Gastrocnemius medialis (tissue), 4 donors: ENCODE results near the gene C9orf40. TPM values are rescaled to one million over a fixed set of nuclear protein-coding genes. Genes with fewer than 3 reads are reported as not detected.

Source experiments
- ATAC-seq, 2 donors: fragments of 150-250 bp; one replicate each; pipeline ENCODE4 v1.9.1; 2016
- DNase-seq, 2 donors: peaks; one replicate each; pipeline ENCODE4 v3.0.0-alpha.2; 2019
- H3K27ac ChIP-seq, 4 donors: fragments of 200-600 bp; sonication (generic); 1 replicate in 1 of 4; 2 replicates in 3 of 4; pipeline ENCODE4 v1.5.1; 2016 to 2018; ENCODE audit warnings: mild to moderate bottlenecking in 2 of 4, moderate library complexity in 1 of 4
- H3K27me3 ChIP-seq, 3 donors: fragments of 200-600 bp; sonication (generic) in 2 of 3; 1 replicate in 1 of 3; 2 replicates in 2 of 3; pipeline versions ENCODE4 v1.5.1 to v1.6.0; 2016 to 2019; ENCODE audit warnings: mild to moderate bottlenecking in 1 of 3, moderate library complexity in 1 of 3
- H3K36me3 ChIP-seq, 2 donors: fragments of 200-600 bp; sonication (generic) in 1 of 2; one replicate each; pipeline ENCODE4 v1.5.1; 2017 to 2018
- H3K4me1 ChIP-seq, 2 donors: fragments of 200-600 bp; sonication (generic) in 1 of 2; one replicate each; pipeline ENCODE4 v1.5.1; 2016 to 2017; ENCODE audit warnings: mild to moderate bottlenecking in 2 of 2
- H3K4me3 ChIP-seq, 4 donors: fragments of 200-600 bp; sonication (generic) in 3 of 4; 1 replicate in 1 of 4; 2 replicates in 3 of 4; pipeline ENCODE4 v1.5.1; 2016 to 2019; ENCODE audit warnings: mild to moderate bottlenecking in 2 of 4
- H3K9me3 ChIP-seq, 3 donors: fragments of 200-600 bp; sonication (generic) in 2 of 3; 1 replicate in 1 of 3; 2 replicates in 2 of 3; pipeline ENCODE4 v1.5.1; 2016 to 2019
- CTCF ChIP-seq, 5 experiments: fragments of 450-650 bp in 3 of 5; fragments of 200-600 bp in 2 of 5; sonication (generic) in 2 of 5; IDR thresholded peaks in 4 of 5; conservative IDR thresholded peaks in 1 of 5; 1 replicate in 4 of 5; 2 replicates in 1 of 5; pipeline ENCODE4 v1.5.1; 2016 to 2019; ENCODE audit warnings: antibody characterized with exemption in 5 of 5, mild to moderate bottlenecking in 3 of 5, moderate library complexity in 3 of 5
- POLR2A ChIP-seq, 2 donors: fragments of 450-650 bp; IDR thresholded peaks; one replicate each; pipeline ENCODE4 v1.6.1; 2017; ENCODE audit warnings: antibody characterized with exemption in 2 of 2, mild to moderate bottlenecking in 2 of 2, moderate library complexity in 2 of 2
- in situ Hi-C, 4 donors: fragments of 200-750 bp; cut with MboI; loops; one replicate each; pipeline versions ENCODE4 v1.15.0 to v1.8.0; 2017; ENCODE audit warnings: low sequenced_read_pairs in 4 of 4
- intact Hi-C: fragments of 100-400 bp; cut with DNase I; formaldehyde crosslinking; loops from one replicate; pipeline ENCODE4 v1.15.1; 2023; ENCODE audit warnings: low total_unique reads
- total RNA-seq, 4 donors: library from RNA; depleted of rRNA; stranded (reverse); fragments of >200 nt; gene quantifications; one replicate each; pipeline versions ENCODE4 v1.1.0 to v1.2.3, GENCODE V29; 2016

C9orf40 gene
- total RNA-seq, 4 donors from 2014 or later, result 1.2 to 4.2 (median 2.6) TPM

GRCh38 chr9:74921737-74922136 is 31.0 kb downstream of the C9orf40 start:
- ATAC-seq (no peak), DNase-seq (no peak)
- Histone ChIP-seq H3K36me3 (no peaks in the 10 kb centered on the region), H3K9me3 (no peaks in the 10 kb centered on the region), H3K4me3 (no peak overlapping the region), H3K27me3 (no peaks in the 10 kb centered on the region), H3K4me1 (no peaks in the 10 kb centered on the region), H3K27ac (no peak overlapping the region)
- TF ChIP-seq CTCF (IDR thresholded peaks at IDR 0.05 in 4 of 5, conservative IDR thresholded peaks at IDR 0.05 in 1 of 5), result no peak
- TF ChIP-seq POLR2A (IDR thresholded peaks at IDR 0.05), result no peak
- in situ Hi-C loops, result no loop called here
- intact Hi-C loops, result no loop called here

GRCh38 chr9:74920944-74921626 is 31.6 kb downstream of the C9orf40 start:
- ATAC-seq, result no peak
- H3K4me1 ChIP-seq, result no peaks in the 10 kb centered on the region
- no peaks in the 10 kb centered on the region for H3K27me3 ChIP-seq
- intact Hi-C loops, result no loop called here
- no peak for TF ChIP-seq CTCF (IDR thresholded peaks at IDR 0.05 in 4 of 5, conservative IDR thresholded peaks at IDR 0.05 in 1 of 5)
- no peak for TF ChIP-seq POLR2A (IDR thresholded peaks at IDR 0.05)
- in situ Hi-C loops, result no loop called here
- no peak overlapping the region for H3K27ac ChIP-seq
- H3K4me3 ChIP-seq, result no peak overlapping the region
- H3K36me3 ChIP-seq, result no peaks in the 10 kb centered on the region
- no peaks in the 10 kb centered on the region for H3K9me3 ChIP-seq
- no peak for DNase-seq

GRCh38 chr9:74910036-74910435 is 42.7 kb downstream of the C9orf40 start:
- Histone ChIP-seq H3K27me3 (no peaks in the 10 kb centered on the region), H3K4me3 (no peak overlapping the region), H3K27ac (no peak overlapping the region), H3K4me1 (no peaks in the 10 kb centered on the region), H3K9me3 (no peaks in the 10 kb centered on the region), H3K36me3 (no peaks in the 10 kb centered on the region)
- in situ Hi-C loops, result no loop called here
- intact Hi-C loops, result no loop called here
- TF ChIP-seq POLR2A (IDR thresholded peaks at IDR 0.05) (no peak), CTCF (IDR thresholded peaks at IDR 0.05 in 4 of 5, conservative IDR thresholded peaks at IDR 0.05 in 1 of 5) (no peak)
- ATAC-seq (no peak), DNase-seq (no peak)

GRCh38 chr9:74908665-74909064 is 44.0 kb downstream of the C9orf40 start:
- intact Hi-C loops (no loop called here), in situ Hi-C loops (no loop called here)
- Histone ChIP-seq H3K27ac (no peak overlapping the region), H3K36me3 (no peaks in the 10 kb centered on the region), H3K9me3 (no peaks in the 10 kb centered on the region), H3K4me3 (no peak overlapping the region), H3K4me1 (no peaks in the 10 kb centered on the region), H3K27me3 (no peaks in the 10 kb centered on the region)
- ATAC-seq, result no peak
- no peak for TF ChIP-seq CTCF (IDR thresholded peaks at IDR 0.05 in 4 of 5, conservative IDR thresholded peaks at IDR 0.05 in 1 of 5)
- TF ChIP-seq POLR2A (IDR thresholded peaks at IDR 0.05), result no peak
- DNase-seq, result no peak

- no peak for DNase-seq
- H3K9me3 ChIP-seq, result no peaks in the 10 kb centered on the region
- intact Hi-C loops, result no loop called here
- ATAC-seq, result no peak
- in situ Hi-C loops, result no loop called here
- H3K27ac ChIP-seq, result no peak overlapping the region
- H3K4me1 ChIP-seq, result no peaks in the 10 kb centered on the region
- TF ChIP-seq POLR2A (IDR thresholded peaks at IDR 0.05), result no peak
- TF ChIP-seq CTCF (IDR thresholded peaks at IDR 0.05 in 4 of 5, conservative IDR thresholded peaks at IDR 0.05 in 1 of 5), result no peak
- no peak overlapping the region for H3K4me3 ChIP-seq
- H3K27me3 ChIP-seq, result no peaks in the 10 kb centered on the region
- no peaks in the 10 kb centered on the region for H3K36me3 ChIP-seq
Measured at GRCh38 chr9:74907085-74907484, 45.6 kb downstream of the C9orf40 start.
